GM18907 (cell line): ENCODE measurements around the gene SEZ6L.

Source experiments
- ATAC-seq: cut with Tn5 transposase; IDR thresholded peaks from one replicate; pipeline ENCODE4 v1.9.1; 2021; ENCODE audit warnings: mild to moderate bottlenecking, moderate library complexity; ENCODE audit not compliant: unreplicated experiment

SEZ6L gene

GRCh38 chr22:26169315-26170111, at the start of gene SEZ6L:
SEZ6L (plus strand) TSS chr22:26169462; CDS start chr22:26169670, 208 bp downstream.
- ATAC-seq: no peak

- no peak for ATAC-seq
Measured at GRCh38 chr22:26122920-26123468, 46.3 kb upstream of the SEZ6L start.

- ATAC-seq: no peak
Measured at GRCh38 chr22:26124991-26125725, 44.1 kb upstream of the SEZ6L start.

- ATAC-seq: no peak
Measured at GRCh38 chr22:26127126-26127525, 42.1 kb upstream of the SEZ6L start.

- ATAC-seq: no peak
Measured at GRCh38 chr22:26127556-26127955, 41.7 kb upstream of the SEZ6L start.

GRCh38 chr22:26131589-26132154, 37.6 kb upstream of the SEZ6L start:
- no peak for ATAC-seq

- ATAC-seq: no peak
Measured at GRCh38 chr22:26134654-26135330, 34.5 kb upstream of the SEZ6L start.

- ATAC-seq: no peak
Measured at GRCh38 chr22:26135806-26136205, 33.5 kb upstream of the SEZ6L start.

GRCh38 chr22:26139310-26139709, 30.0 kb upstream of the SEZ6L start:
- ATAC-seq: no peak

- ATAC-seq: no peak
Measured at GRCh38 chr22:26141831-26142230, 27.4 kb upstream of the SEZ6L start.

GRCh38 chr22:26143806-26144325, 25.4 kb upstream of the SEZ6L start:
- ATAC-seq: no peak

GRCh38 chr22:26159886-26160285, 9.4 kb upstream of the SEZ6L start:
- no peak for ATAC-seq

GRCh38 chr22:26161746-26162145, 7.5 kb upstream of the SEZ6L start:
- no peak for ATAC-seq

GRCh38 chr22:26162926-26163325, 6.3 kb upstream of the SEZ6L start:
- ATAC-seq: no peak

- no peak for ATAC-seq
Measured at GRCh38 chr22:26164174-26164573, 5.1 kb upstream of the SEZ6L start.

GRCh38 chr22:26168330-26168851, 871 bp upstream of the SEZ6L start:
- ATAC-seq: no peak

GRCh38 chr22:26168939-26169314, 335 bp upstream of the SEZ6L start:
- ATAC-seq: no peak

GRCh38 chr22:26170112-26170492, 840 bp downstream of the SEZ6L start:
- no peak for ATAC-seq

- no peak for ATAC-seq
Measured at GRCh38 chr22:26170795-26171580, 1.7 kb downstream of the SEZ6L start.
